GM23338 (cell line): ENCODE measurements around the gene PCGF2. TPM values are rescaled to one million over a fixed set of nuclear protein-coding genes. Genes with fewer than 3 reads are reported as not detected.

Experiments used
- ATAC-seq: fragments of 200-7000 bp; cut with Tn5 transposase; 3 replicates; pipeline ENCODE4 v1.9.1; 2020
- DNase-seq: peaks from one replicate; pipeline ENCODE4 v3.0.0-alpha.2; 2015; ENCODE audit warnings: low spot score
- H2AFZ ChIP-seq: fragments of 200-600 bp; sonication (generic); 2 replicates; pipeline ENCODE4 v1.8.0; 2016; ENCODE audit warnings: antibody characterized with exemption, mild to moderate bottlenecking, moderate library complexity
- H3F3A ChIP-seq: fragments of 200-600 bp; sonication (generic); replicated peaks from 2 replicates; pipeline ENCODE4 v1.8.0; 2017; ENCODE audit warnings: antibody characterized with exemption, mixed run types, low read depth
- H3K27ac ChIP-seq: fragments of 200-600 bp; sonication (generic); 2 replicates; pipeline ENCODE4 v1.6.1; 2016; ENCODE audit warnings: low read depth
- H3K27me3 ChIP-seq: fragments of 200-600 bp; sonication (generic); 2 replicates; pipeline ENCODE4 v1.8.0; 2016; ENCODE audit warnings: mild to moderate bottlenecking, mixed run types, moderate library complexity; ENCODE audit not compliant: insufficient read depth
- H3K36me3 ChIP-seq: fragments of 200-600 bp; sonication (generic); 2 replicates; pipeline ENCODE4 v1.8.0; 2016; ENCODE audit warnings: mild to moderate bottlenecking; ENCODE audit not compliant: insufficient read depth
- H3K4me1 ChIP-seq: fragments of 200-600 bp; sonication (generic); 2 replicates; pipeline ENCODE4 v1.8.0; 2016; ENCODE audit warnings: mild to moderate bottlenecking, moderate library complexity; ENCODE audit not compliant: insufficient read depth
- H3K4me2 ChIP-seq: fragments of 200-600 bp; sonication (generic); 2 replicates; pipeline ENCODE4 v1.7.1; 2017; ENCODE audit warnings: mixed run types
- H3K4me3 ChIP-seq: fragments of 200-600 bp; sonication (generic); 2 replicates; pipeline ENCODE4 v1.6.1; 2016; ENCODE audit warnings: mixed run types
- H3K79me2 ChIP-seq: fragments of 200-600 bp; sonication (generic); replicated peaks from 2 replicates; pipeline ENCODE4 v1.8.0; 2017; ENCODE audit warnings: mild to moderate bottlenecking; ENCODE audit not compliant: insufficient read depth
- H3K9me2 ChIP-seq: fragments of 200-600 bp; sonication (generic); 2 replicates; pipeline ENCODE4 v1.8.0; 2017; ENCODE audit not compliant: insufficient read depth
- H4K20me1 ChIP-seq: fragments of 200-600 bp; sonication (generic); replicated peaks from 2 replicates; pipeline ENCODE4 v1.8.0; 2017; ENCODE audit warnings: mild to moderate bottlenecking; ENCODE audit not compliant: insufficient read depth
- H3K27ac Mint-ChIP-seq: 2 replicates; pipeline ENCODE4 v1.8.0; 2020; ENCODE audit warnings: inconsistent platforms, mild to moderate bottlenecking, moderate library complexity, mixed read lengths
- H3K27me3 Mint-ChIP-seq: 3 replicates; pipeline ENCODE4 v1.8.0; 2022; ENCODE audit warnings: low read depth, mild to moderate bottlenecking, moderate library complexity, mixed read lengths, inconsistent platforms; ENCODE audit not compliant: insufficient read depth, poor library complexity
- H3K36me3 Mint-ChIP-seq: 3 replicates; pipeline ENCODE4 v1.8.0; 2021; ENCODE audit warnings: low read depth, mild to moderate bottlenecking, inconsistent platforms, moderate library complexity, mixed read lengths
- H3K4me1 Mint-ChIP-seq: 3 replicates; pipeline ENCODE4 v1.8.0; 2020; ENCODE audit warnings: mild to moderate bottlenecking, inconsistent platforms, mixed read lengths
- H3K4me3 Mint-ChIP-seq: 3 replicates; pipeline ENCODE4 v1.8.0; 2021; ENCODE audit warnings: moderate library complexity, mild to moderate bottlenecking, inconsistent platforms, mixed read lengths
- H3K9me3 Mint-ChIP-seq: 3 replicates; pipeline ENCODE4 v1.8.0; 2020; ENCODE audit warnings: moderate library complexity, mild to moderate bottlenecking, inconsistent platforms, mixed read lengths
- CTCF ChIP-seq, 2 experiments: fragments of 200-600 bp in 1 of 2; sonication (generic) in 1 of 2; conservative IDR thresholded peaks; 2 replicates each; pipeline versions ENCODE4 v1.5.1 to v1.6.1; 2016 to 2017; ENCODE audit warnings: antibody characterized with exemption in 2 of 2, low read depth in 2 of 2, mild to moderate bottlenecking in 2 of 2, moderate library complexity in 1 of 2
- ETS1 ChIP-seq: IDR thresholded peaks from 2 replicates; pipeline ENCODE4 v1.6.1; 2016; ENCODE audit warnings: antibody characterized with exemption
- EZH2 ChIP-seq: fragments of 200-600 bp; sonication (generic); IDR thresholded peaks from one replicate; pipeline ENCODE4 v1.8.0; 2017; ENCODE audit warnings: antibody characterized with exemption, mild to moderate bottlenecking, low read depth; ENCODE audit not compliant: unreplicated experiment
- EZH2phosphoT487 ChIP-seq: fragments of 200-600 bp; sonication (generic); IDR thresholded peaks from one replicate; pipeline ENCODE4 v1.8.1; 2018; ENCODE audit warnings: antibody characterized with exemption; ENCODE audit not compliant: unreplicated experiment
- JUNB ChIP-seq: IDR thresholded peaks from one replicate; pipeline ENCODE4 v1.6.1; 2016; ENCODE audit warnings: antibody characterized with exemption; ENCODE audit not compliant: unreplicated experiment
- ZNF114 ChIP-seq: fragments of 250-450 bp; sonication (Bioruptor Pico); IDR thresholded peaks from 2 replicates; pipeline ENCODE4 v1.5.0; 2020; ENCODE audit warnings: mild to moderate bottlenecking, moderate library complexity
- ZNF462 ChIP-seq: fragments of 250-450 bp; sonication (Bioruptor Pico); IDR thresholded peaks from 2 replicates; pipeline ENCODE4 v1.5.0; 2020; ENCODE audit warnings: mild to moderate bottlenecking, moderate library complexity
- polyA plus RNA-seq: library from polyadenylated mRNA; unstranded; fragments of >200 nt; fragmentation: Nextera tagmentation; extraction: Ambion mirVana; gene quantifications from 2 replicates; pipeline ENCODE4 v1.2.1, GENCODE V29; 2016
- total RNA-seq: library from RNA; depleted of rRNA; stranded (reverse); fragments of >200 nt; shearing (Covaris generic); gene quantifications from 2 replicates; pipeline ENCODE4 v1.2.3, GENCODE V29; 2014

PCGF2 gene
- total and polyA plus RNA-seq, 2 experiments from 2014 or later, result 21.1 to 51.9 TPM

- Histone ChIP-seq H3K27ac (no peak overlapping the region), H3K27me3 (peaks cover 91% of the 10 kb centered on the region), H2AFZ (no peak overlapping the region), H3K36me3 (no peaks in the 10 kb centered on the region), H3K79me2 (no peaks in the 10 kb centered on the region), H3F3A (peaks cover 45% of the 10 kb centered on the region), H3K4me2 (peak overlapping the region; percentile 79), H3K4me3 (peak overlapping the region; percentile 67), H3K4me1 (peaks cover 37% of the 10 kb centered on the region), H4K20me1 (peaks cover 22% of the 10 kb centered on the region), H3K9me2 (no peaks in the 10 kb centered on the region)
- ATAC-seq, result no peak
- H3K9me3 Mint-ChIP-seq, result peaks cover 5% of the 10 kb centered on the region; the same call in 2 of the 3 replicates
- DNase-seq, result peak; percentile 40
- no peak overlapping the region for H3K27ac Mint-ChIP-seq
- H3K4me1 Mint-ChIP-seq, result peaks cover 51% of the 10 kb centered on the region
- TF ChIP-seq ZNF114 (no peak), EZH2 (peak; percentile 68), JUNB (no peak), CTCF (conservative IDR thresholded peaks at IDR 0.05; ENCODE audit: low read depth in 2 of 2) (no peak), ZNF462 (no peak), ETS1 (no peak), EZH2phosphoT487 (no peak)
- peaks cover 7% of the 10 kb centered on the region; the same call in 2 of the 3 replicates for H3K36me3 Mint-ChIP-seq
- H3K27me3 Mint-ChIP-seq, result peaks cover 88% of the 10 kb centered on the region
- peak overlapping the region; percentile 80 for H3K4me3 Mint-ChIP-seq
Measured at GRCh38 chr17:38702916-38703741, 45.0 kb downstream of the PCGF2 start.
